IMR-90 (cell line): ENCODE measurements around the gene FAM162A. TPM values are rescaled to one million over a fixed set of nuclear protein-coding genes. Genes with fewer than 3 reads are reported as not detected.

Experiments used
- CEBPB ChIP-seq: IDR thresholded peaks from 2 replicates; pipeline ENCODE4 v1.6.1; 2012; ENCODE audit warnings: low read depth, low read length, improper control_type of control experiment
- MAZ ChIP-seq: IDR thresholded peaks from 2 replicates; pipeline ENCODE4 v1.6.1; 2012; ENCODE audit warnings: low read depth, mild to moderate bottlenecking, low read length, improper control_type of control experiment, moderate library complexity, borderline replicate concordance
- RFX5 ChIP-seq: IDR thresholded peaks from 2 replicates; pipeline ENCODE4 v1.8.0; 2012; ENCODE audit warnings: low read depth, mild to moderate bottlenecking, low read length, moderate library complexity
- SMC3 ChIP-seq: fragments of 150-350 bp; IDR thresholded peaks from 2 replicates; pipeline ENCODE4 v1.6.1; 2016; ENCODE audit warnings: low read depth, mild to moderate bottlenecking, antibody characterized with exemption, low read length, moderate library complexity
- polyA plus RNA-seq, 3 experiments: library from polyadenylated mRNA; depleted of rRNA; stranded (reverse); fragments of >200 nt; gene quantifications; 2 replicates each; pipeline ENCODE4 v1.2.3, GENCODE V29; 2012; ENCODE audit warnings: low replicate concordance in 1 of 3
- total RNA-seq: library from RNA; depleted of rRNA; stranded (reverse); fragments of >200 nt; gene quantifications from 2 replicates; pipeline ENCODE4 v1.2.3, GENCODE V29; 2012

Gene FAM162A
- total and polyA plus RNA-seq, 2 of the 4 experiments (the other 2 are of a cell fraction) = 33.9 to 66.8 TPM

DNA sequence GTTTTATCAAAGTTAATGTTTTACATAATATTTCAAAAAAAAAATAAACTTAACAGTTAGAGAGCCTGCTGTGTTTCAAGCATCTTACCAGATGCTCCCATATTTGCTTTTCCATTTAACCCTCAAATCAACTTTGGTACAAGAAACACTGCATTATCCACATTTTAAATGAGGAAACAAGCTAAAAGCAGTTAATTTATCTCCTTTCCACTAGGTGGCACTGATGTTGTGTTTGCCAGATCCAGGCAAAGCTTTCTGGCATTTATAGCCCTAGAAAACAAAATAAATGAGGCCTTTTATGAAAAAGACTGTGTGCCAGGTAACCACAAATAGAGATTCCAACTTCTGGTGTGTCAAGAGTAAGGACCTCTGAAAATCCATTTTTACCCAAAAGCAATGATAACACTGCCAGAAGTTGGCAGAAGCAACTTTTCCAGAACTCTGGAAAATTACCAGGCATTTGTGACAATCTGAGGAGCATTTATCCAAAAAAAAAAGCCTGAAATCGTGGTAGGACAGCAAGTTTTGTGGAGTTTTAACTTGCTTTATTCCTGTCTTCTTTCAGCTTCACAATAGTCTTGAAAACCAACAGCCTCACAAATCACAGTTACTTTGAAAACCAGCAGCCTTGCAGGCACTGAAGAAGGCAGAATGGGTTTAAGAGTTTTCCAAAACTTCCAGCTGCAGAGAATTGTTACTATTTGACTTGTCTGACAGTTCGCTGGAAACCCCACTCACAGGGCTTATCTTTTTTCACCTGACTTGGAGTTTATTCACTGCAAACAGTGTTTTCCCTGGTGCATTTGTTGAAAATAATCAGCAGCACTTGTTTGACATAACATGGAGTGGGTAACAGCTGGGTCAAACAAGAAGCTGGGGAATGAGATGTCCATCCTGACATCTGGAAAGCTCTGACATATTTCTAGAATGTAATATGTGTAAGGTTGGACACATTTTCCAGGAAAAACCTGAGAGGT, 9.2 kb downstream of the FAM162A start (continued):
- TF ChIP-seq MAZ (no peak), CEBPB (no peak), SMC3 (peak; percentile 44), RFX5 (no peak)
